Prostate gland (tissue), 2 donors: Measurements from ENCODE around the gene CDT1. TPM values are rescaled to one million over a fixed set of nuclear protein-coding genes. Genes with fewer than 3 reads are reported as not detected.
A peak's percentile ranks its signal among the peaks of the same experiment; 100 is the strongest.

Source experiments
- DNase-seq: peaks from one replicate; pipeline ENCODE4 v3.0.0-alpha.2; 2019; ENCODE audit warnings: low spot score
- H3K27ac ChIP-seq, 2 donors: fragments of 200-600 bp; sonication (generic); 2 replicates each; pipeline ENCODE4 v1.5.1; 2017 to 2019
- H3K27me3 ChIP-seq: fragments of 200-600 bp; sonication (generic); replicated peaks from 2 replicates; pipeline ENCODE4 v1.5.1; 2019; ENCODE audit not compliant: insufficient read depth
- H3K36me3 ChIP-seq, 2 donors: fragments of 200-600 bp; sonication (generic); 1 replicate in 1 of 2; 2 replicates in 1 of 2; pipeline versions ENCODE4 v1.5.1 to v1.8.1; 2017 to 2019
- H3K4me1 ChIP-seq: fragments of 200-600 bp; sonication (generic); replicated peaks from 2 replicates; pipeline ENCODE4 v1.5.1; 2019
- H3K4me3 ChIP-seq, 2 donors: fragments of 200-600 bp; sonication (generic); 2 replicates each; pipeline ENCODE4 v1.5.1; 2017 to 2019
- H3K9me3 ChIP-seq: fragments of 200-600 bp; sonication (generic); 2 replicates; pipeline ENCODE4 v1.5.1; 2017
- POLR2A ChIP-seq: fragments of 450-650 bp; IDR thresholded peaks from one replicate; pipeline ENCODE4 v1.6.1; 2016; ENCODE audit warnings: antibody characterized with exemption, mild to moderate bottlenecking
- POLR2AphosphoS5 ChIP-seq: sonication (generic); formaldehyde crosslinking; IDR thresholded peaks from one replicate; pipeline ENCODE4 v1.6.1; 2017; ENCODE audit warnings: antibody characterized with exemption
- WGBS: methylation state at CpG from one replicate; pipeline ENCODE4 v1.1.5; 2018; 5-methylcytosine and 5-hydroxymethylcytosine counted together
- intact Hi-C: fragments of 100-400 bp; cut with DNase I; formaldehyde crosslinking; loops from one replicate; pipeline ENCODE4 v1.14.2; 2022
- total RNA-seq, 2 donors: library from RNA; depleted of rRNA; stranded (reverse); fragments of >200 nt; gene quantifications; one replicate each; pipeline ENCODE4 v1.1.0, GENCODE V29; 2016
- TF ChIP-seq, protein P1 (sequence below), 4 experiments: fragments of 200-600 bp in 2 of 4; fragments of 450-650 bp in 2 of 4; sonication (generic) in 2 of 4; IDR thresholded peaks; 1 replicate in 3 of 4; 2 replicates in 1 of 4; pipeline ENCODE4 v1.5.1; 2016 to 2019; ENCODE audit warnings: antibody characterized with exemption in 4 of 4, mild to moderate bottlenecking in 2 of 4, moderate library complexity in 2 of 4

Gene CDT1
- total RNA-seq, 2 donors from 2014 or later, result 4.3 to 7.6 TPM

GRCh38 chr16:88812513-88813268 lies 9.1 kb downstream of the CDT1 start:
- DNase-seq, result no peak
- intact Hi-C loops, result loop anchor here (2.0 to 5.0 kb wide), 3 partner anchors 44 to 890 kb away; partner anchors contain the start of genes GALNS, SPATA2L, TRAPPC2L and ZNF778

GRCh38 chr16:88813269-88814143 lies 9.9 kb downstream of the CDT1 start:
- intact Hi-C loops, result loop anchor here (2.0 to 5.0 kb wide), 3 partner anchors 43 to 889 kb away; partner anchors contain the start of genes GALNS, SPATA2L, TRAPPC2L and ZNF778
- WGBS, result 61% methylated on average over 26 of the region's 26 CpGs
- peak overlapping the region; percentile 83 to 84 for H3K27ac ChIP-seq
- H3K36me3 ChIP-seq, result no peaks in the 10 kb centered on the region
- H3K27me3 ChIP-seq, result no peaks in the 10 kb centered on the region
- H3K4me1 ChIP-seq, result peaks cover 10% of the 10 kb centered on the region
- DNase-seq, result no peak
- TF ChIP-seq, protein P1, sequence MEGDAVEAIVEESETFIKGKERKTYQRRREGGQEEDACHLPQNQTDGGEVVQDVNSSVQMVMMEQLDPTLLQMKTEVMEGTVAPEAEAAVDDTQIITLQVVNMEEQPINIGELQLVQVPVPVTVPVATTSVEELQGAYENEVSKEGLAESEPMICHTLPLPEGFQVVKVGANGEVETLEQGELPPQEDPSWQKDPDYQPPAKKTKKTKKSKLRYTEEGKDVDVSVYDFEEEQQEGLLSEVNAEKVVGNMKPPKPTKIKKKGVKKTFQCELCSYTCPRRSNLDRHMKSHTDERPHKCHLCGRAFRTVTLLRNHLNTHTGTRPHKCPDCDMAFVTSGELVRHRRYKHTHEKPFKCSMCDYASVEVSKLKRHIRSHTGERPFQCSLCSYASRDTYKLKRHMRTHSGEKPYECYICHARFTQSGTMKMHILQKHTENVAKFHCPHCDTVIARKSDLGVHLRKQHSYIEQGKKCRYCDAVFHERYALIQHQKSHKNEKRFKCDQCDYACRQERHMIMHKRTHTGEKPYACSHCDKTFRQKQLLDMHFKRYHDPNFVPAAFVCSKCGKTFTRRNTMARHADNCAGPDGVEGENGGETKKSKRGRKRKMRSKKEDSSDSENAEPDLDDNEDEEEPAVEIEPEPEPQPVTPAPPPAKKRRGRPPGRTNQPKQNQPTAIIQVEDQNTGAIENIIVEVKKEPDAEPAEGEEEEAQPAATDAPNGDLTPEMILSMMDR (IDR thresholded peaks at IDR 0.05), result no peak
- TF ChIP-seq POLR2A (no peak), POLR2AphosphoS5 (no peak)
- H3K4me3 ChIP-seq, result no peak overlapping the region
- no peaks in the 10 kb centered on the region for H3K9me3 ChIP-seq

More at GRCh38 chr16:88812513-88813268, 9.1 kb downstream of the CDT1 start:
- Histone ChIP-seq H3K4me1 (peaks cover 10% of the 10 kb centered on the region), H3K9me3 (no peaks in the 10 kb centered on the region), H3K27ac (peak overlapping the region; percentile 83 to 84), H3K27me3 (no peaks in the 10 kb centered on the region), H3K4me3 (peak overlapping the region; percentile 60 to 62), H3K36me3 (no peaks in the 10 kb centered on the region)
- 48% methylated on average over 37 of the region's 37 CpGs for WGBS
- TF ChIP-seq POLR2AphosphoS5 (no peak), POLR2A (no peak)
- TF ChIP-seq, protein P1 (IDR thresholded peaks at IDR 0.05), result no peak

- Histone ChIP-seq H3K27ac (no peak overlapping the region), H3K27me3 (no peaks in the 10 kb centered on the region), H3K4me3 (no peak overlapping the region), H3K9me3 (no peaks in the 10 kb centered on the region), H3K36me3 (no peaks in the 10 kb centered on the region), H3K4me1 (peaks cover 10% of the 10 kb centered on the region)
- intact Hi-C loops, result loop anchor here (5.0 kb wide), 2 partner anchors 403 to 888 kb away; partner anchors contain the start of genes SPATA2L and ZNF778
- TF ChIP-seq, protein P1 (IDR thresholded peaks at IDR 0.05), result no peak
- no peak for TF ChIP-seq POLR2AphosphoS5
- TF ChIP-seq POLR2A, result no peak
- 89% methylated on average over 13 of the region's 13 CpGs for WGBS
- DNase-seq, result no peak
These were observed 10.5 kb downstream of the CDT1 start for GRCh38 chr16:88814144-88814502.

DNA sequence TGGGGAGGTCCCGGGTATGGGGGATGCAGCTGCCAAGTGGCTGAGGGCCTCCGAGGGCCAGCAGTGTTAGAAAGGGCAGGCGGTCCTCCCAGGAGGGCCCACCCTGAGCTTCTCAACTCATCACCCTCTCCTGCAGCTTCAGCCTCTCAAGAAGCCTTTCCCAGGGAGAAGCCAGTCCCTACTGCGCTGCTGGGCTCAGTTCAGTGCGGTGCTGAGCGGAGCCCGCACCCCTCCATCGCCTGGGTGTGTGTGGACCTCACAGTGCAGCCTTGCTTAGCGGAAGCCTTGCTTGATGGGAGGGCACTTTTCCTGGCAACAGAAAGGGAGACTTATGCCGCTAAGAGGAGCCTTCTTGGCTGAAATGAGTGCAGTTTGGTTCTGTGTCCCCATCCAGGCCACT lies 11.6 kb downstream of the CDT1 start:
- DNase-seq, result no peak
- Histone ChIP-seq H3K27ac (no peak overlapping the region), H3K27me3 (no peaks in the 10 kb centered on the region), H3K36me3 (no peaks in the 10 kb centered on the region), H3K4me1 (peaks cover 7% of the 10 kb centered on the region), H3K4me3 (no peak overlapping the region), H3K9me3 (no peaks in the 10 kb centered on the region)
- intact Hi-C loops, result no loop called here
- WGBS, result 89% methylated on average over 10 of the region's 10 CpGs
- TF ChIP-seq POLR2A, result no peak
- no peak for TF ChIP-seq POLR2AphosphoS5
- TF ChIP-seq, protein P1 (IDR thresholded peaks at IDR 0.05), result no peak
